COR-L47 (cell line): ENCODE results near the gene HOXA7.

Experiments used
- DNase-seq: peaks from one replicate; lab custom pipeline; 2025; lab: John Stamatoyannopoulos, UW

The HOXA7 gene

DNA sequence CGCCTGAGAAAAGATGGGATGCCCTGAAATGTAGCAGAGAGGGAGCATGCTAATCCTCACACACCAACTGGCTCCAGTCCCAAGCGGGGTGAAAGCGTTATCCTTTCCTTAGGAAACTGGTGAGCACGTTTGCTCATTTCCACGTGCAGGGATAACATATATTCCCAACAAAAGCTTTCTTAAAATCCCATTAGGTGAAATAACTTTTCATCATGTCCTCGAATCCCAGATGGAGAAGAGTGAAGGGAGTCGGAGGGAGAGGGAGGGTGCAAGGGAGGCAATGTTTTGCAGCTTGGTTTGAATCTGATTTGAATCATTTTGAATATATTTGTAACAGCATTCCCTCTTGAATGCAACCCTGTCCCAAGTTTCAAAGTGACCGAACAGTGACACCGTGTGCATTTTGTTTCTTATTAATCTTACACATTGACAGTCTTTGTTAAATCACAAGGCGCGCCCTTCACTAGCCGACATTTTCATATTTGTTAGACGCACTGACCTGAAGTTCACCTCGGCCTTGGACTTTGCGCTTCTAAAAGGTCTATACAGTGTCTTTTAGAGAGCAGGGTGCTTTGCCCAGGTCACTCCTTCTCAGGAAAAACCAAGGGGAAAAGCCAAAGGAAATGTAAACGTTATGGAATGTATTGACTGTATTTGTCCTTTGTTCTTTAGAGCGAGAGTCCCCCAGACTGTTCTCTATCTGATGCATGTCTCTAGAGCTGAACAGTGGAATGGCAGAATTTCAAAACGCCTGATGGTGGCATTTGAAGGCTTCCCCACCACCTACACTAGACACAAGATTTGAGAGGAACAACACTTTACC, 22.9 kb downstream of the HOXA7 start:
- DNase-seq, result no peak

DNA sequence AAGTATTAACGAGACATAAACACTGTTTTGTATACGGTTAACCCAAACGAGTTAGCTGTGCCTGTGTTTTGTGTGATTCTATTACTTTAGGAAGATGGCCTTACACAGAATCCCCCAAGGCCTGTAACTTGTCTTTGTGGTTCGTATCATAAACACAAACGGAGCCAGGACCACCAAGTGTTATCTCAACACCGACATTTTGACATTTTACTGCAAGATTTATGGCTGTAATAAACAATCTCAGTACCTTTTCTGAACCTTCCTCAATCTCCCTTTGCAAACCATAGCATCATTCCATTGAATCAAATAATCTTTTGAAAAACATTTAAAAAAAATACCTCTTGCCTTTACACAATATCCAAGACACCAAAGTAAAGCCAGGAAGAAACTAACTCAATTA, 23.5 kb downstream of the HOXA7 start:
- DNase-seq, result no peak

DNA sequence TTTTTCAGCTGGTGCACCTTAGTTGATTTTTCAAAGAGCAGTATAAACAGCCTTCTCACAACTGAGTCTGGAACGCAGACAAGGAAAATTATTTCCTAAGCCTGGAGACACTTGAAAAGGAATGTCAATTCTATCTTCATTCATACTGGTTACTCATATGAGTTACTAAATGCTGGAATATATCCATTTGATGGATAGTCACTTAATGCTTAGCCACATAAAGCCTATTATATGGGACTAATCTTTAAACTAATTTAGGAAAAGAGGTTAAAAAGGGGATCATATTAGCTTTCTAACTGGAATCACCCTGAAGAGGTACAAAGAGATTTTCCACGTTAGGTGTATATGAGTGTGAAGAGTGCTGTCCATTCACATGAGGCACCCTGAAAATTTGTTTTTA, 24.3 kb downstream of the HOXA7 start:
- DNase-seq, result no peak

DNA sequence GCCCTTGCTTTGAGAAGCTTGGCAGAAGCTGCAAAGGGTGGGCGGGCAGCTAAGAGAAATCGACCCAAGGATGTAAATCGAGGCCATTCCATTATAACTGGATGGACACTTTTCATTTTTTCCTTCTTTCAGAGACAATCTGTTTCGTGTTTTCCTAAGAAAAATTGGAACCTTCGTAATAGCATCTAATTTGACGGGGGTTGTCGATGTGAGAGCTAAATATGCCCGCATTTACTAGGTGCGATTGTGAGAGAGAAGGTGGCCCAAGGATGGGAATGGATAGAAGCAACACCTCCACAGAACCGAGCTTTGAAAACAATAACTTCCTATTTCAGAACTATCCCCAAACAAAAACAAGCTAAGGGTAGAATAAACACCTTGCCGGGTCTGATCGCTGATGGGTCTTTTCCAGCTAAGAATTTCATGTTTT, 25.1 kb downstream of the HOXA7 start:
- no peak for DNase-seq

DNA sequence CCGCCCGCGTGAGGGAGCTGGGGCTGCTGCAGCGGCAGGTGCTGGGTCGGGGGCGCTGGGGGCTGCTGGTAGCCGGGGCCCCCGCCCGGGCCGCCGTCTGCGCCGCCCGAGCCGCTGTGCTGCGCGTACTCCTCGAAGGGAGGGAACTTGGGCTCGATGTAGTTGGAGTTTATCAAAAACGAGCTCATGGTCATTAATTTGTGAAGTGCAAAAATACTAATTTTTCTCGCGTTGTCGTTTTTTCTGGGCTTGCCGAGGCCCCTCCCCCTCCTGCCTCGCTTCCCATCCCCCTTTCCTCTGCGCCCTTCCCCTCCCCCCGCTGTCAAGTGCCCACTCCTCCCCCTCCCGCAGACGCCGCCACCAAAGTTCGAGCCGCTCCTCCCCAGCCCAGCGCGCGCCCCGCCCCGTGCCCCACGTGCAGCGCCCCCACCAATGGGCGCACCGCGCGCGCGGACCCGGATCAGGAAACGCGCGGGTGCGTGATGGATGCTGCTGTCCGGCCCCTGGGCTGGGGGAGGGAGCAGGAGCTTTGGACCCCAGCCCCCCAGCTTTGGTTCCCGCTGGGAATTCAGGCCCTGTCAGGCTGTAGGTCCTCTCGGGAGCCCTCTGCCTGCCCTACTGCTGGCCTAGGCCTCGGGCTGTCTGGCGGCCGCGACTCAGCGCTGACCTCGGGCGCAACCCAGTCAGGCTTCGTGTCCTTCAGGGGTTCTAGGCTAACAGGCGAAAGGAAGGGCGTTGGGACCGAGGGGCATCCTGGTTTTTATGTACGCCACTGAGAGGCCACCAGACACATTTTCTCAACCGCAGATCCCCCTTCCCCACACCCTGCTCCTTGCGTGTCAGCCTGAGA, 25.7 kb downstream of the HOXA7 start, which contains the start of gene HOXA4:
TSS of gene HOXA4 (minus strand) at position 218 of the 850 bp plus-strand sequence. CDS start at position 194, 24 bp downstream.
- DNase-seq, result no peak

DNA sequence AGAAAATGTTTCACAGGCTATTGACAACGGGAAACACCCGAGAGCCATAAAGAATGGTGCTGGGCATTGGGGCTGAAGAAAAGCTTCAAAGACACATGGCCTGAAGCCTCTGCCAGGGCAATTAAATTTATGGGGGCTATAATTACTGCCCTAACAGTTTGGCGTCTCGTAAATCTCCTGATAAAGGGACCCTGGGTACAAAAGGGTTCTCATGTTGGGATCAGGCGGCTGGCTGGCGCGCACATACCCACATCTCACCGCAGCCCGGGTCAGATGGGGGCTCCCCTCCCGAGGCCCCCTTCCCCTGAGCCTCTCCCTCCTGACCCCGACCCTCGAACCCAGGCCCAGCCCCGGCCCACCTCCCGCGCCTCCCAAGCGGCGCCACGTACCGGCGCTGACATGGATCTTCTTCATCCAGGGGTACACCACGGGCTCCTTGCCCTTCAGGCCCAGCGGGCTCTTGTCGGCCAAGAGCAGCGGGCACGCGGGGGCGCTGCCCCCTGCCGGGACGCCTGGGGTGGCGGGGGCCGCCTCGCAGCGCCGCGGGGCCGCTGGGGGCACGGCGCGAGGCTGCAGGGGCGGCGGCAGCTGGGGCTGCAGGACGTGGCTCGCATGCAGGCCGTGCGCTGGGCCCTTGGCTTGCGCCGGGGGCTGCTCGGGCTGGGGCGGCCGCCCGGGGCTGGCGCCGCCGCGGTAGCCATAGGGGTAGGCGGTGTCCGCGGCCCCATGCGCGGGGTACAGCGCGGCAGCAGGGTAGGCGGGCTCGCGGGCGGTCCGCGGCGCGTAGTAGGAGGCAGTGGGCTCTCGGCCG, 26.5 kb downstream of the HOXA7 start:
- no peak for DNase-seq

DNA sequence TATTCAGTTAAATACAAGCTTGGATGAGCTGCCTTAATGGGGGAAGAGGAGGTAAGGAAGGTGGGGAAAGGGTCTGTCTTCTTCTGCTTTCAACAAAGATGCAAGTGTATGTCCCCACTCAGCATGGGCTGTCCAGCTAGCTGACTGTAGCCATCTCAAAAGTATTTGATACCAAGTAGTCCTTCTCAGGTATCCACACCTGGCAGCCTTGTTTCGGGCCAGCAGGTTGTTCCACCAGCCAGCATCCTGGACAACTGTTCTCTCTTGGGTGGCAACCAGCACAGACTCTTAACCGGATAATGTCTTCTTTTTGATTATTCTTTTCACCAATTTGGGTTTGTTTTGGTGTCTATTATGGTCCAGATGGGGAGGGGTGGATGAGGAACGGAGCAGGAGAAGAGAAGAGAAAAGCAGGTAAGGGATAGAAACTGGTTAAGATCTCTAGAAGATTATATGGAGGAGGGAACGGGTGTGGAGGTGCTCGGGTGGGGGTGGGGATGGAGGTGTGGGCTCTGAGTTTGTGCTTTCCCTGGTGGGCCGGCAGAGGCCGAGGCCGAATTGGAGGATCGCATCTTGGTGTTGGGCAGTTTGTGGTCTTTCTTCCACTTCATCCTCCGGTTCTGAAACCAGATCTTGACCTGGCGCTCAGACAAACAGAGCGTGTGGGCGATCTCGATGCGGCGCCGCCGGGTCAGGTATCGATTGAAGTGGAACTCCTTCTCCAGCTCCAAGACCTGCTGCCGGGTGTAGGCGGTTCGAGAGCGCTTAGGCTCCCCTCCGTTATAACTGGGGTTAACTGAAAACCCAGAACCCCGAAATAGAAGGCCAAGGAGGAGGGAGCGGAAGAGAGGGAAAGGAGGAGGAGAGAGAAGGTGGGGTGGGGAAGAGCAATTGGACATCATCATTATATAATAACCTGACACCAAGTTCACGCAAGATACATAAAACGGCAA, 27.4 kb downstream of the HOXA7 start:
- DNase-seq, result no peak

DNA sequence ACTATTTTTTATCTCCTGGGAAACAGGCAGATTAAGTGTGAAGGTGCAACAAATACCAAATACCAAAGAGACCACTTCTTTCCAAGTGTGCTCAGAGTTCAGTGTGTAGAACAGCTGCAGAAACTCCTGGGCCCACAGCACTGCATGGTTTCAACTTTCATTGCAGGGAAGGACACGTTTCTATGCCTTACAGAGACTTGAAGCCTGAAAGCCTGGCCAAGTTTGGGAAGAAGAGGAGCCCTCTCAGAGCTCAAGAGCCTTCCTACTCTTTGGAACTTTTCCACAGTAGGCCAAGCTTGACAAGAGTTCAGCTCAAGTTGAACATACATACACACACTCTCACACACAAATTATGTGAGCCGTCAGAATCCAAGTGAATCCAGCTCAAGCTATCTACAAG, 28.4 kb downstream of the HOXA7 start:
- DNase-seq, result no peak

DNA sequence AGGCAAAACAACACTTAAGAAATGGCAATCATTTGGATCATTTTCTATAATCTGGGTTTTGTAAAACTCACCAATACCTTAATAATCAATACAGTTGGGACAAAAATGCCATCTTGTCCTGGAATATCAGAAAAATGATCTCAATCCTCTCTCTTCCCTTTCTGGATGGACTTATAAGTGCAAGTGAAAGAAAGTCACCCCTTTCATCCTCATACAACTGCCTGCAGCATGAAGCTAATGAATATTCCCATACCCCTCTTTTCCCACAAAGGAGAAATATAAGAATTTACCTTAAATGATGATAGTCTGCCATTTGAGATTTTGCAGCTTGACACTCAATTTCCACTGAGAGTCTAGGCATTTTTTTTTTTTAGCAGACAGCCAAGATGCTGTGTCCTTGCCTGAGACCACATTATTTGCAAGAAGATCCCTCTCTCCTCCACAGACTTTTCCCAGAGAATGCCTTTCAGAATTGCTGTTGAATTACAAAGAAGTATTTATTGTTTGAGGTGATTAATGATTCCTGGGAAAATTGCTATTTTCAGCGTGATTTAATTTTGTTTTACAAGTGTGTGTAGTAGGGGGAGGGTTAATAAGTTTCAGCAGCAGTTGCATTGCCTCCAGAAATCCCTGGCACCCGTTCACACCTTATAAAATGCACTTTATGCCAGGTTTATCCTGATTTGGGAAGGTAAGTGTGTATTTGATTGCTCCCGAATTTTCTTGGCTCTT, 29.7 kb downstream of the HOXA7 start:
- no peak for DNase-seq

DNA sequence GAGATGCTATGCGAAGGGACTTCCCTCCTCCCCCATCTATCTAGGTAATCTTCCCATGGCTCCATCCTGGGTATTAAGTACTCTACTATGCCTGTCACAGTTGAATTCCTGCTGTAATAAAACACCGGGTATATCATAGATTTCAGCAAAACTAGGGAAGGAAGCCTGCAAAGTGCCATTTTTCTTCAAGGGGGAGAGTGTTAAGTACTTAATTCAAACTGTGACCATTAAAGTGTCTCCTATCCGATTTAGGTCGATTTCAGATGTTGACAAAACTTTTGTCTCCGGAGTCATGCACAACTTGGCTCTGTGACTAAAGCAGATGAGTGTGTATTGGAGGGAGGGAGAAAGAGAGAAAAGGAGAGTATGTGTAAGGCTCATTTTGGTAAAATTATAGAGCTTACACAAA, 30.5 kb downstream of the HOXA7 start:
- DNase-seq, result no peak

DNA sequence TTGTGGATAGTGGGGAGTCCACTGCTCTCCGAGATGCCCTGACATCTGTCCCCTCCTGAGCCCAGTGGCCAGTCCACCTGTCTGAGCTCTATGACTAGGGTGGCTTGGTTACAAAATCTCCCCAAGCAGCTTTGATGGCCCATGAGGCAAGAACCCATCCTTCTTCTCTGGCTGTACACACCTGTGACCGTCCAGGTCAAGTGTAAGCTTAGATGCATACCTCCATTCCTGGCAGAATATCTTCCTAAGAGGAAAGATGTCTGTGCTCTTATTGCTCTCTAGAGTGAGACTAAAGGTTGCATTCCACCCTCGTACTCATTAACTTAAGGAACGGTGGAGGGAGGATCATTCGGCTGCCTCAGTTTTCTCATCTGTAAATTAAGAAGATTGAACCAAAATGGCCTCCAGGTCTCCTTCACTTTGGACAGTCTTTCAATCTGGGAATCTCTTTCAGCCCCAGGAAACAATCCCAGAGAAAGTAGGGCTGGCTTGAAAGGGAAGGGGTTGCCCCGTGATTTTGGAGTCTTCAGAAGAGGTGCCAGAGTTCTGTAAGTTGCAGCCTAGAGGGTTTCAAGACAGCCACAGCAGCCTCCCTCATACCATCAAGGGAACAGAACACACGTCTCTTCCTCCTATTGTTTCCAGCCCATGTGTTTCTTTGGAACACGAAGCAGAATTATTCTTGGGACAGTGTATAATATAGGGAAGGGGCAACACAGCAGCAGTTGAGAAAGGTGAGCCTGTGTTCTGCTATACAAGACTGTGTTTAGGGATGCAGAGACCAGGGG, 31.4 kb downstream of the HOXA7 start:
- no peak for DNase-seq

DNA sequence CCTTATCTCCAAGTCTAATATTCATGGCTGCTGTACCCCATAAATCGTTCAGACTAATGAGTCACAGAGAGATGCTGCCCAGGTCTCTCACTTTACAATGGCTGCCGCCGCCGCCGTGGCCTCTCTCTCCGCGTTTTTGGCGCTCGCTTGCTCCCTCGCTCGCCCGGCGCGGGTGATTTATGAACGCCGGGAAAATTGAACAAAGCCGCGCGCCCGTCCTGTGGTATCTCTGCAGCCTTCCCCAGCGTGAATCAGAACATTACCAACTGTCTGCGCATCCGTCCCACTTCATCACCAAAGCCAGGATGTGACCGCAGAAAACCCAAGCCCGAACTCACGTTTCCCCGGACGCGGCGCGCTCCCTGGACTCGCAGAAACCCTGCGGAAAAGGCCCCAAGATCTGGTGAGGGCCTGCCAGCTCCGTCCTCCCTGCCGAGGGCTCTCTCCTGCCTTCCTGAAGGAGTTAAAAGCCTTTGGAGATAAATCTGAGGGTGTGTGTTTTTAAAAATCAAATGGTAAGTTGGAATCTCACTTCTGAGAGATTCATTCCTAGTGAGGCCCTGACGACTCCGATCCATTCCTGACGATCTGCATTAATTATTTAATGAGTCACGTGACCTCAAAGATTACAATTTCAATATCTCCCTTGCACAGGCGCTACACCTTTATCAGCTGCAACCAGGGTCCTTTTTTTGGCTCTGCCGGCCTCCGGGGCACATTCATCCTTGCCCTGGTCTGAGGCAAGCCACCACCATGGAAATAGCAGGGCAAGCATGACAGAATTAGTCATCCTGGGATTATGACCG, 32.2 kb downstream of the HOXA7 start:
- no peak for DNase-seq

DNA sequence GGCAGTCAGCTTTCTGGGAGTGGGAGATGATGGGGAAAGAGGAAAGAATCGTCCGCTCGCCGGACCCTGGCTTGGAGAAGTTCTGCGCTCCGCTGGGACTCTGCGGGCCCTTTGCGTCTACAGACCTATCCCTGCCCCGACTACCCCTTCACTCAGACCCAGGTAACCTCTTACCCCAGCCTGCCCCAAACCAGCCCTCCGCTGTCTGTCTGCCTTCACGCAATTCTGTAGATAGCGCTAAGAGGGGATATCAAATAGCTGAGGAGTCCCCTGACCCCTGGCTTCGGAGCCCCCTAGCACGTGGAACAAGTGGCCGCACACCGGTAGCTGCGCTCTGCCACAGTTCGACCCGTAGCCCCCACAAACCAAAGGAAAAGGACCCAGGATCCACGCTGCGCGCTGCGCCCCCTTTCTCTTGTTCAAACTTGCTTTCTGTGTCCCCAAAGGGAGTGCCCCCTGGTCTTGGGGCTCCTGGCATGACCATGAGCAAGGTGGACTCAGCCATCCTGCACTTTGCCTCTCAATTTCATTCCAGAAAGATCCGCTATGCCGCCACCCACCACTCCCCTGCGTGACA, 32.9 kb downstream of the HOXA7 start:
- no peak for DNase-seq

DNA sequence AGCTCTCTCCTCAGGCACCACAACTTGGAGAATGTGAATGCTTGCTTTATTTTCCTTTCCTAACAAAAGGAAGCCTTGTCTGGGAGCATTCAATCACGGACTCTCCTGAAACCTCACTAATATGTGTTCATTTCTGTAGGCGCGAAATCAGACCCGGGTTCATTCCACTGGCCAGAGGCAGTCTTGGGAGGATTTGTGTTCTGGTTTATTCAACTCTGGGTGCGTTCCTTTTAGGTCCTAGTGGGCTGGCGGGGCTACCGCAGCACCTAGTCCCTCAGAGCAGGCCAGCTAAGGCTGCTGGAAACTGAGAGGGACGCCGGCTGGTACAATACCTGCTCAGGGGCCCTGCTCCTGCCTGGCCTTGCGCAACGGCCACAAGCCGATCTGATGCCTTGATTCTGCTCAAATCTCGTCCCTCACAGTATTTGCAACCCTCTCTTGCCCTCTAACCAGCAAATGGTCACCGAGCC, 33.4 kb downstream of the HOXA7 start:
- no peak for DNase-seq

DNA sequence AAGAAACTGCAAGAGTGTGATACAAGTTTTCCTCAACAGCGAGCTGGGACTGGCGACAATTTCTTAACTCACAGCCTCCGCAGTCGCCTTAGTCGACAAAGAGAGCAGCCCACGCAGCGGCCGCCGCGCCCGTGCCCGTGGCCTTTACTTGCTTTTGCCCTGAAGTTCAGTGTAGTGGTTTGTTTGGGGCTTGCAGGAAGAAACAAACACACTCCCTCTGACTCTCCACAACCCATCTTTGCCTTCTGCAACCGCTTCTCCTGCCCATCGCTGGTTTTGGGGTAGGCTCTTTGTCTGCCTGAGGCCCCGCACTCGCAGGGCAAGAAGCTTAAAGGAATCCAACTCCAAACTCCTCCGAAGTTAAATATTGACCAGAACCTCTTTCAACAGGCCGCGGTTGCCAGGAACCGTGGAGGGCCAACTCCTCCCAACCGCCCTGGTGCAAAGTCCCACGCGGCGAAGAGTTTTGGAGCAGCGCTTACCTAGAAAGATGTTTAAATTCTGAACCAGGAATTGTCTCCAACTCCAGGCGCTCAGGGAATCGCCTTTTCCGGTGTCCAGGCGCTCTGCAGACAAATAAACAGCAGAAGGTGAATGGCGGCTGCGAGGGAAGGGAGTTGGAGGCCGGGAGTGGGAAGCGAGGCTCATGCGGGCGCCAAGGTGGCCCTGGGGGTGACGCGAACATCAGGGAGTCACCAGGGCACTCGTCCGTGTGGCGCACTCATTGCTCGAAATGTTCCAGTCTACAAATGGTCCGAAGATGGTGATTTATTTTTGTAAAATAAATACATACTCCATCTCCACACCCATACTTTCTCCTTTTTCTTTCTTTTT, 34.2 kb downstream of the HOXA7 start:
- no peak for DNase-seq

DNA sequence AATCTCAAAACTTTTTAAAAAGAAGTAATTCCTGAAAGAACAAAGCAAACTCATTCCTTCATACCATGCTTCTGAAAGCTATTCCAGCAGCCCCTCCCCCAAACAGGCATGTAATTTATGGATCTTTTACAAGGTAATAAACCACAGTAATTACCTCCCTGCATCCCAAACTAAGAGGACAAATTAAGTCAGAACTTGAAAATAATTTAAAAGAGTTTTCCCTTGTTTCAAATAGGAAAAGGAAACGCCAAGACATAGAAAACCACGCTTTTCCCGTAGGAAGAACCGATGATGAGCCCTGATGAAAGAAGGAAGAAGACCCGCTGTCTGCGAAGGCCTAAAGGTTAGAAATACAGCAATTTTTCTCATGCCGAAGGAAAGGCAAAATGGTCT, 34.8 kb downstream of the HOXA7 start:
- DNase-seq, result no peak

DNA sequence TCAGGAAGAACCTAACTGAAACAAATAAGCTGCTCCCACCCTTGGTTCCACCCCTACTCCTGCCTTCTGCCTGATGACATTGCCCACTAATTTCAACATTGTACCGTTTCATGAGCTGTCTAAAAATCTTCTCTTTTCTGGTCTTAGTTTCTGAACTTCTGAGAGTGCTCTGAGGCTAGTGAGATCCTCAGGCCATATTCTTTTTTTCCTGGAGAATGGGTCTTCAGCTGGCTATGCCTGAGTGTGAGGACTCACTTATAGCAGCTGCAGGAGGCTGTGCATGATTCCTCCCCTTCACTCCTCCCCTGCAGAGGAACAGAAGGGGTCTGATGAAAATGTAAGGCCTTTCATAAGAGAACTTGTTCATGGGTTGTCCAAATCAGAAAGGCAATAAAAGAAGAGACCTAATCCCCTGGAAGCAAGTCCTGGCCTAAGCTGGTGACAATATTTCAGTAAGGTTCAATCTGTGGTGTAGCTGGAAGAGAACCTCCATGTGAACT, 37.0 kb downstream of the HOXA7 start:
- DNase-seq, result no peak
